ENCODE measurements around the gene PSMB10. TPM values are rescaled to one million over a fixed set of nuclear protein-coding genes. Genes with fewer than 3 reads are reported as not detected.

PSMB10 gene
- total RNA-seq, 3 donors from 2014 or later: 32.1 to 46.2 (median 34.1) TPM

DNA sequence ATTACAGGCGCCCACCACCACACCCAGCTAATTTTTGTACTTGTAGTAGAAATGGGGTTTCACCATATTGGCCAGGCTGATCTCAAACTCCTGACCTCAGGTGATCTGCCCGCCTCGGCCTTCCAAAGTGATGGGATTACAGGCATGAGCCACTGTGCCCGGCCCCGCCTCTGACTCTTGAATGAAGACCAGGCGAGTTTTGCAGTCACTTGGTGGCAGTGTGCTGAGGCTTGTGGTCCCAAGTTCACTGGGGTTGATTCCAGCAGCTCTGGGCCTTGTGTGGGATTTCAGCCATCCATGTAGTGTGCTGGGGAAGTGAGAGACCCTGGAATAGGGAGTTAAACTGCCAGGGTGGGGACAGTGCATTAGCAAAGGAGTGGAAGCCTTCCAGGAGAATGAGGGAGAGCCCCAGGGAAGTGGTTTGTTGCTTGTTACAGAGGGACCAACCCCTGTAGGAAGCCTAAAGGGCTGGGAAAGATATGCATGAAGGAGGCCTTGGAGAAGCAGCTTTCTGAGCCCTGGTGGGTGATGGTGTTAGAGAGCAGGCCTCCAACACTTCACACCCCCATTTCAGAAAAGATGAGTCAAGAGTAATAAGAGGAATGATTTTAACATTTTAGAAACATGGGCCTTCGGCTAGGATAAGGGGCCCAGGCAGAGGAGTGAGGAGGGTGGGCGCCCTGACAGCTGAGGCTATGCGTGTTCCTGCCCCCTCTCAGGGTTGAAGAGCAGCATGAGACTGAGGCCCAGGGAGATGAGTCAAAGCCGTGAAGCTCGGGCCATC is 29.1 kb downstream of the PSMB10 start:
- Histone ChIP-seq H3K4me1 (no peaks in the 10 kb centered on the region), H3K4me3 (no peak overlapping the region), H3K9me3 (no peaks in the 10 kb centered on the region), H3K27me3 (no peaks in the 10 kb centered on the region), H3K36me3 (no peaks in the 10 kb centered on the region), H3K27ac (no peak overlapping the region)
- no peak for TF ChIP-seq POLR2A (IDR thresholded peaks at IDR 0.05)
- TF ChIP-seq, protein P1, sequence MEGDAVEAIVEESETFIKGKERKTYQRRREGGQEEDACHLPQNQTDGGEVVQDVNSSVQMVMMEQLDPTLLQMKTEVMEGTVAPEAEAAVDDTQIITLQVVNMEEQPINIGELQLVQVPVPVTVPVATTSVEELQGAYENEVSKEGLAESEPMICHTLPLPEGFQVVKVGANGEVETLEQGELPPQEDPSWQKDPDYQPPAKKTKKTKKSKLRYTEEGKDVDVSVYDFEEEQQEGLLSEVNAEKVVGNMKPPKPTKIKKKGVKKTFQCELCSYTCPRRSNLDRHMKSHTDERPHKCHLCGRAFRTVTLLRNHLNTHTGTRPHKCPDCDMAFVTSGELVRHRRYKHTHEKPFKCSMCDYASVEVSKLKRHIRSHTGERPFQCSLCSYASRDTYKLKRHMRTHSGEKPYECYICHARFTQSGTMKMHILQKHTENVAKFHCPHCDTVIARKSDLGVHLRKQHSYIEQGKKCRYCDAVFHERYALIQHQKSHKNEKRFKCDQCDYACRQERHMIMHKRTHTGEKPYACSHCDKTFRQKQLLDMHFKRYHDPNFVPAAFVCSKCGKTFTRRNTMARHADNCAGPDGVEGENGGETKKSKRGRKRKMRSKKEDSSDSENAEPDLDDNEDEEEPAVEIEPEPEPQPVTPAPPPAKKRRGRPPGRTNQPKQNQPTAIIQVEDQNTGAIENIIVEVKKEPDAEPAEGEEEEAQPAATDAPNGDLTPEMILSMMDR (IDR thresholded peaks at IDR 0.05): no peak
- no peak for TF ChIP-seq POLR2AphosphoS5 (IDR thresholded peaks at IDR 0.05)
- DNase-seq (ENCODE audit: low spot score in 2 of 2): no peak
- intact Hi-C loops (cut with DNase I; ENCODE audit: low total_unique reads): no loop called here

DNA sequence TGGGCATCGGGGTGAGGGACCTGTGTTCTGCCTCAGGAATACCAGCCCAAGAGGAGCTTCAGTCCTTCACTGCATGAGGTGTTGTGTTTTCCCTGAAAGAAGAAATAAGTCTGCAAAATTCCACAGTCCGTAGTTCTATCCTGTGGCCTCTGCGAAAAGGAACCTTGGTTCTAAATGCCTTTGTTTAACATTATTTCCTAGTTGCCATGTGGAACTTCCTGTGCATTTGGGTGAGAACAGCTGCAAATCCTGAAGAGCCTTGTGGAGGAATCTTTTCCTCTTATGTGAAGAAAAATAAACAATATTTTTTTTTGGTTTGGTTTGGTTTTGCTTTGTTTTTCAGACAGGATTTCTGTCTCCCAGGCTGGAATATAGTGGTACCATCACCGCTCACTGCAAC is 33.8 kb downstream of the PSMB10 start:
- Histone ChIP-seq H3K9me3 (no peaks in the 10 kb centered on the region), H3K4me1 (no peaks in the 10 kb centered on the region), H3K27ac (no peak overlapping the region), H3K4me3 (no peak overlapping the region), H3K36me3 (no peaks in the 10 kb centered on the region), H3K27me3 (no peaks in the 10 kb centered on the region)
- no peak for DNase-seq (ENCODE audit: low spot score in 2 of 2)
- TF ChIP-seq, protein P1 (IDR thresholded peaks at IDR 0.05): no peak
- TF ChIP-seq POLR2AphosphoS5 (IDR thresholded peaks at IDR 0.05): no peak
- no peak for TF ChIP-seq POLR2A (IDR thresholded peaks at IDR 0.05)
- intact Hi-C loops (cut with DNase I; ENCODE audit: low total_unique reads): no loop called here

DNA sequence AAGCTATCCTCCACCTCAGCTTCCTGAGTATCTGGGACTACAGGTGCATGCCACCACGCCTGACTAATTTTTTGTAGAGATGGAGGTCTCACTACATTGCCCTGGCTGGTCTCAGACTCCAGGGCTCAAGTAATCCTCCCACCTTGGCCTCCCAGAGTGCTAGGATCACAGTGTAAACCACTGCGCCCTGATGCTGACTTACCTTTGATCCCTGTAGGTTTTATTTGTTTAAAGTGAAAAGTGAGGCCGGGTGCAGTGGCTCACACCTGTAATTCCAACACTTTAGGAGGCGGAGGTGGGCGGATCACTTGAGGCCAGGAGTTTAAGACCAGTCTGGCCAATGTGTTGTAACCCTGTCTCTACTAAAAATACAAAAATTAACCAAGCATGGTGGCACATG is 34.9 kb downstream of the PSMB10 start:
- no peak for DNase-seq (ENCODE audit: low spot score in 2 of 2)
- TF ChIP-seq, protein P1 (IDR thresholded peaks at IDR 0.05): no peak
- TF ChIP-seq POLR2AphosphoS5 (IDR thresholded peaks at IDR 0.05) (no peak), POLR2A (IDR thresholded peaks at IDR 0.05) (no peak)
- no peaks in the 10 kb centered on the region for H3K36me3 ChIP-seq
- H3K9me3 ChIP-seq: no peaks in the 10 kb centered on the region
- intact Hi-C loops (cut with DNase I; ENCODE audit: low total_unique reads): no loop called here
- H3K27me3 ChIP-seq: no peaks in the 10 kb centered on the region
- no peaks in the 10 kb centered on the region for H3K4me1 ChIP-seq
- no peak overlapping the region for H3K27ac ChIP-seq
- H3K4me3 ChIP-seq: no peak overlapping the region

DNA sequence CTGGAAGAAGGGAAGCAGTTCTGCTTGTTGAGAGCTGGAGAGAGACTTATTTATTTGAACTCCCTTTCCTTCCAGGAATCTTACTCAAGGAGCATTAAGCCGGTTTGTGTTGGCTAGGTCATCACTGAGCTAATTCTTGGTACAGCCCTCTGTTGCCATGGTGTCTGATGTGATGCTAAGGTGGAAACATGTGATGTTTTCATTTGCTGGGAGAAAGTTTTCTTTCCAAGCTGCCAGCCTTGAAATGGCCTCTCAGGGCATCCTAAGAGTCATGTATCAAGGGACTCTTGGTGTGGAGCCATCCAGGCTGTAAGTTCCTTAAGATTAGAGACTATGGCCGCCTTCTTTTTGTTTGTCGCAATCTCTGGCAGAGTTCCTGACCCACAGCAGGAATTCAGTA is 39.4 kb downstream of the PSMB10 start:
- H3K4me1 ChIP-seq: peaks cover 0 to 8% of the 10 kb centered on the region in 2 donors
- H3K36me3 ChIP-seq: no peaks in the 10 kb centered on the region
- peak in 1 of 2 donors; percentile 33 for DNase-seq (ENCODE audit: low spot score in 2 of 2)
- intact Hi-C loops (cut with DNase I; ENCODE audit: low total_unique reads): no loop called here
- H3K27me3 ChIP-seq: no peaks in the 10 kb centered on the region
- TF ChIP-seq, protein P1 (IDR thresholded peaks at IDR 0.05): no peak
- TF ChIP-seq POLR2A (IDR thresholded peaks at IDR 0.05) (no peak), POLR2AphosphoS5 (IDR thresholded peaks at IDR 0.05) (no peak)
- no peak overlapping the region for H3K4me3 ChIP-seq
- H3K9me3 ChIP-seq: no peaks in the 10 kb centered on the region
- H3K27ac ChIP-seq: peak overlapping the region; percentile 48 to 66

DNA sequence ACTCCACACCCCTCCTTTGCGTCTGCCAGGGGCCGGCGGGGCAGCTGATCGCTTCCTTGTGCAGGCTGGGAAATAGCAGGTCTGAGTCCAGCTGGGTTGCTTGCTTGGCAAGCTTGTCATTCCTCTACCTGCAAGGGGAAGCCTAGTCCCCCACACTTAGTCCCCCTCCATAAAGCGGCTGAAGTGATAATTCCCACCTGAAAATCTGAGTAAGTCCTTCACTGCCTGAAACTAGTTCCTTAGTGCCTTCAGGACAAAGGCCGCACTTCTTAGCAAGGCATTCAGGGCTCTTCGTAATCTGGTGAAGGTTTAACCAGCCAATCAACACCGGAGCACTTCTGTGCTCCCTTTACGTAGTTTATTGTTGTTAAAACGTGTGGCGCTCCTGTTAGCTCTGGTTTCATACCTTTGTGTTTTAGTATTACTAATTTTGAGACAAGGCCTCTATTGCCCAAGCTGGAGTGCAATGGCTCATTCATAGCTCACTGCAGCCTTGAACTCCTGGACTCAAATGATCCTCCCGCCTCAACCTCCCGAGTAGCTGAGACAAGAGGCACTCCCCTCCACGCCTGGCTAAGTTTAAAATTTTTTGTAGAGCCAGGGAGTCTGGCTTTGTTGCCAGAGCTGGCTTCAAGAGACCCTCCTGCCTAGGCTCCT is 42.8 kb downstream of the PSMB10 start:
- Histone ChIP-seq H3K4me1 (peaks cover 0 to 8% of the 10 kb centered on the region in 2 donors), H3K27ac (peak overlapping the region; percentile 97 to 98), H3K4me3 (peak overlapping the region; percentile 95 to 98 (median 96)), H3K27me3 (no peaks in the 10 kb centered on the region), H3K36me3 (no peaks in the 10 kb centered on the region), H3K9me3 (no peaks in the 10 kb centered on the region)
- TF ChIP-seq POLR2AphosphoS5 (IDR thresholded peaks at IDR 0.05) (no peak), POLR2A (IDR thresholded peaks at IDR 0.05) (no peak)
- TF ChIP-seq, protein P1 (IDR thresholded peaks at IDR 0.05): no peak
- peak in 1 of 2 donors; percentile 35 for DNase-seq (ENCODE audit: low spot score in 2 of 2)
- intact Hi-C loops (cut with DNase I; ENCODE audit: low total_unique reads): loop anchor here (5.0 kb wide), 1 partner anchor 93 kb away; no protein-coding TSS in a partner anchor
